ENCODE data around the gene TTLL9.

TTLL9 gene

GRCh38 chr20:31934968-31935764 is 64.7 kb downstream of the TTLL9 start:
- no peak for TF ChIP-seq TSHZ2 (CRISPR knock-in tag; IDR thresholded peaks at IDR 0.05)
- no peak for TF ChIP-seq RARB (CRISPR knock-in tag; IDR thresholded peaks at IDR 0.05)
- TF ChIP-seq, protein P1, sequence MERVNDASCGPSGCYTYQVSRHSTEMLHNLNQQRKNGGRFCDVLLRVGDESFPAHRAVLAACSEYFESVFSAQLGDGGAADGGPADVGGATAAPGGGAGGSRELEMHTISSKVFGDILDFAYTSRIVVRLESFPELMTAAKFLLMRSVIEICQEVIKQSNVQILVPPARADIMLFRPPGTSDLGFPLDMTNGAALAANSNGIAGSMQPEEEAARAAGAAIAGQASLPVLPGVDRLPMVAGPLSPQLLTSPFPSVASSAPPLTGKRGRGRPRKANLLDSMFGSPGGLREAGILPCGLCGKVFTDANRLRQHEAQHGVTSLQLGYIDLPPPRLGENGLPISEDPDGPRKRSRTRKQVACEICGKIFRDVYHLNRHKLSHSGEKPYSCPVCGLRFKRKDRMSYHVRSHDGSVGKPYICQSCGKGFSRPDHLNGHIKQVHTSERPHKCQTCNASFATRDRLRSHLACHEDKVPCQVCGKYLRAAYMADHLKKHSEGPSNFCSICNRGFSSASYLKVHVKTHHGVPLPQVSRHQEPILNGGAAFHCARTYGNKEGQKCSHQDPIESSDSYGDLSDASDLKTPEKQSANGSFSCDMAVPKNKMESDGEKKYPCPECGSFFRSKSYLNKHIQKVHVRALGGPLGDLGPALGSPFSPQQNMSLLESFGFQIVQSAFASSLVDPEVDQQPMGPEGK (CRISPR knock-in tag; IDR thresholded peaks at IDR 0.05; ENCODE audit: borderline replicate concordance), result no peak
- TF ChIP-seq ISL1 (CRISPR knock-in tag; IDR thresholded peaks at IDR 0.05), result no peak
- TF ChIP-seq ZNF8 (CRISPR knock-in tag; IDR thresholded peaks at IDR 0.05), result no peak
- no peak for TF ChIP-seq ESRRG (CRISPR knock-in tag; IDR thresholded peaks at IDR 0.05)
- TF ChIP-seq BACH2 (CRISPR knock-in tag; IDR thresholded peaks at IDR 0.05; ENCODE audit: borderline replicate concordance), result no peak
- no peak for TF ChIP-seq ZFP3 (CRISPR knock-in tag; IDR thresholded peaks at IDR 0.05)
- TF ChIP-seq CSDC2 (CRISPR knock-in tag; IDR thresholded peaks at IDR 0.05), result no peak
- TF ChIP-seq ZC3H10 (CRISPR knock-in tag; IDR thresholded peaks at IDR 0.05), result no peak
- no peak for TF ChIP-seq PPARA (CRISPR knock-in tag; IDR thresholded peaks at IDR 0.05; ENCODE audit: borderline replicate concordance)
- TF ChIP-seq ARNTL (CRISPR knock-in tag; IDR thresholded peaks at IDR 0.05; ENCODE audit: borderline replicate concordance, low read depth), result no peak
- TF ChIP-seq, protein P2, sequence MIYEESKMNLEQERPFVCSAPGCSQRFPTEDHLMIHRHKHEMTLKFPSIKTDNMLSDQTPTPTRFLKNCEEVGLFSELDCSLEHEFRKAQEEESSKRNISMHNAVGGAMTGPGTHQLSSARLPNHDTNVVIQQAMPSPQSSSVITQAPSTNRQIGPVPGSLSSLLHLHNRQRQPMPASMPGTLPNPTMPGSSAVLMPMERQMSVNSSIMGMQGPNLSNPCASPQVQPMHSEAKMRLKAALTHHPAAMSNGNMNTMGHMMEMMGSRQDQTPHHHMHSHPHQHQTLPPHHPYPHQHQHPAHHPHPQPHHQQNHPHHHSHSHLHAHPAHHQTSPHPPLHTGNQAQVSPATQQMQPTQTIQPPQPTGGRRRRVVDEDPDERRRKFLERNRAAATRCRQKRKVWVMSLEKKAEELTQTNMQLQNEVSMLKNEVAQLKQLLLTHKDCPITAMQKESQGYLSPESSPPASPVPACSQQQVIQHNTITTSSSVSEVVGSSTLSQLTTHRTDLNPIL (CRISPR knock-in tag; IDR thresholded peaks at IDR 0.05; ENCODE audit: low read depth), result no peak
- TF ChIP-seq GLIS3 (CRISPR knock-in tag; IDR thresholded peaks at IDR 0.05), result no peak
- TF ChIP-seq ZNF565 (CRISPR knock-in tag; conservative IDR thresholded peaks at IDR 0.05; ENCODE audit: low read depth), result no peak
- no peak for TF ChIP-seq OSR1 (CRISPR knock-in tag; IDR thresholded peaks at IDR 0.05)
- TF ChIP-seq CSRNP3 (CRISPR knock-in tag; IDR thresholded peaks at IDR 0.05), result no peak
- no peak for TF ChIP-seq ZFP30 (CRISPR knock-in tag; IDR thresholded peaks at IDR 0.05)
- ATAC-seq, result no peak

GRCh38 chr20:31936420-31936819 is 66.0 kb downstream of the TTLL9 start:
- ATAC-seq, result no peak
- TF ChIP-seq TSHZ2 (CRISPR knock-in tag; IDR thresholded peaks at IDR 0.05), result no peak

GRCh38 chr20:31937820-31938219 is 67.4 kb downstream of the TTLL9 start:
- no peak for ATAC-seq
- TF ChIP-seq RARB (CRISPR knock-in tag; IDR thresholded peaks at IDR 0.05) (no peak), GLIS3 (CRISPR knock-in tag; IDR thresholded peaks at IDR 0.05) (no peak), CSRNP3 (CRISPR knock-in tag; IDR thresholded peaks at IDR 0.05) (no peak), TCF4 (CRISPR knock-in tag; IDR thresholded peaks at IDR 0.05; ENCODE audit: borderline replicate concordance) (no peak), CSDC2 (CRISPR knock-in tag; IDR thresholded peaks at IDR 0.05) (no peak), TSHZ2 (CRISPR knock-in tag; IDR thresholded peaks at IDR 0.05) (no peak), BACH2 (CRISPR knock-in tag; IDR thresholded peaks at IDR 0.05; ENCODE audit: borderline replicate concordance) (no peak), ISL1 (CRISPR knock-in tag; IDR thresholded peaks at IDR 0.05) (no peak), ZNF70 (CRISPR knock-in tag; IDR thresholded peaks at IDR 0.05) (no peak), ESRRG (CRISPR knock-in tag; IDR thresholded peaks at IDR 0.05) (no peak), TOX (CRISPR knock-in tag; IDR thresholded peaks at IDR 0.05; ENCODE audit: borderline replicate concordance) (no peak)
